B cell (primary cell): Measurements from ENCODE around the gene CNRIP1.

Experiments used
- CTCF ChIP-seq: fragments of 200-600 bp; IDR thresholded peaks from one replicate; pipeline ENCODE4 v1.8.0; 2022; ENCODE audit warnings: antibody characterized with exemption, mild to moderate bottlenecking
- EZH2 ChIP-seq: IDR thresholded peaks from 2 replicates; pipeline ENCODE4 v1.6.1; 2012; ENCODE audit warnings: borderline replicate concordance, low read depth, mild to moderate bottlenecking, moderate library complexity, low read length; ENCODE audit not compliant: insufficient read depth, poor library complexity, severe bottlenecking

- TF ChIP-seq EZH2 = no peak
- no peak for TF ChIP-seq CTCF
Observed at GRCh38 chr2:68258851-68259250, 60.9 kb downstream of the CNRIP1 start.
